ENCODE results near the gene UGT1A1.

The UGT1A1 gene

DNA sequence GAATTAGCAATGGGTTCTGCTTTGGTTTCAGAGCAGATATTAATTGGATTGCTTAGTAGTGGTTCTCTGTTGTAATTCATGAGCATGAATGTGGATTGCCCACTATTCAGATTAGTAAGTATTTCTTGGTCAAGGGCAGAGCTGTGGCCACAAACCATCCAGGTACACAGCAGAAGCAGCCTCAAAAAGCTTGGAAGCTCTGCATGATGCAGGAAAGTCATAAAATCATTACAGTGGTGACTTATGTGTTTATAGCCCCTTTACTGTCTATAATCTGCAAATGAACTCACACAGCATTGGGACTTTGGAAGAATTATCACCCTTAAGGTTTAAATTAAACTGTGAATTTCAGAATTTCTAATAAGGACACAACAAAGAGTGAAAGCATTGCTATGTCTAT, 1.9 kb upstream of the UGT1A1 start:
- TF ChIP-seq POU2F2 (IDR thresholded peaks at IDR 0.05; ENCODE audit: low read depth, low read length): no peak
- TF ChIP-seq POLR2AphosphoS5 (IDR thresholded peaks at IDR 0.05; ENCODE audit: low read depth, low read length): no peak
- TF ChIP-seq POLR2A (IDR thresholded peaks at IDR 0.05; ENCODE audit: low read depth, low read length): no peak
- TF ChIP-seq TAF1 (IDR thresholded peaks at IDR 0.05; ENCODE audit: low read depth, low read length): no peak
- TF ChIP-seq PAX5 (IDR thresholded peaks at IDR 0.05; ENCODE audit: insufficient read depth, low read length, severe bottlenecking): no peak
- TF ChIP-seq SPI1 (IDR thresholded peaks at IDR 0.05; ENCODE audit: low read depth, low read length): no peak
- DNase-seq (ENCODE audit: insufficient read length, low spot score): no peak
- FAIRE-seq: no peak

DNA sequence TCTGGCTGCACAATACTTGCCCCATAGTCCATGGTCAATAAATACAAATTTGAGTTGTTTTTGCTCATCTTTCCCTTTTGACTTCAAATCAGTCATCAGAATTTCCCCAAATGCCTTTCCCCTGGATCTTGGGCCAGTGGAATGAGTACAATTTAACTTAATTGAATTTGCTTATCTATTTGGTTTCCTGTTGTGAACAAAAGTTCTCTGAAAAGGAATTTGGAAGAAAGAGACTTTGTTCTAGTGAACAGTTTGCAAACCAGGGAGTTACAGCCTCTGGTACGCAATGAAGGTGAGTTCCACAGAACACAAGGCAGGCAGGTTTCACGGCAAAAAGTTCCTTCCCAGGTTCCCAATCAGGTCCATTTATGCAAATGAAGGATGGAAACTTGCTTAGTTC, 1.2 kb upstream of the UGT1A1 start:
- DNase-seq (ENCODE audit: insufficient read length, low spot score) (no peak), FAIRE-seq (no peak)
- no peak for TF ChIP-seq TAF1 (IDR thresholded peaks at IDR 0.05; ENCODE audit: low read depth, low read length)
- TF ChIP-seq POU2F2 (IDR thresholded peaks at IDR 0.05; ENCODE audit: low read depth, low read length): no peak
- no peak for TF ChIP-seq POLR2A (IDR thresholded peaks at IDR 0.05; ENCODE audit: low read depth, low read length)
- no peak for TF ChIP-seq SPI1 (IDR thresholded peaks at IDR 0.05; ENCODE audit: low read depth, low read length)
- no peak for TF ChIP-seq POLR2AphosphoS5 (IDR thresholded peaks at IDR 0.05; ENCODE audit: low read depth, low read length)

DNA sequence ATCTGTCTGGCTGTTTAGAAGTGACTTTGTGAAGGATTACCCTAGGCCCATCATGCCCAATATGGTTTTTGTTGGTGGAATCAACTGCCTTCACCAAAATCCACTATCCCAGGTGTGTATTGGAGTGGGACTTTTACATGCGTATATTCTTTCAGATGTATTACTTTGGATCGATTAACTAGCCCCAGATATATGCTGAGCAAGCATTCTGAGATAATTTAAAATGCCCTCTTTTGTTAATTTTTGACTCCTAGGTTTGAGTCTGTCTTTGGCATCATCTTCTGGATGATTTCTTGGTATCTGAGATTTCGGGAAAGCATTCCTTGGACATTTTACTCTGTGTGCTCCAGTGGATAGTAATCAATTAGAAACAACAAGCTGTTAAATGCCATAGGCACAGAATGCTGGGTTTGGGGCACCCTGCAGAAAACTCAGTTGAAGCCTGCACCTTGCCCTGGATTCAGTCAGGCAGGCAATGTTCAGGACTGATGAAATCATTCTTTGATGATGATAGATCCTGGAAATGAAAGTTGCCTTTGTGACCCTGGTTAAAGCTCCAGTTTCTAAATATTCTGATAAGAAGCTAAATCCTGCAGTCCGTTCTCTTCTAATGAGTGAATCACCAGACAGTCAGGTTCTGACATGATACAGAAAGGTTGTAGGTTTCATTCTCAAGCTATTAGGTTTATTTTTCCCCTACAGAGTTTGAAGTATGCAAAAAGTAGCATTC, 1.1 kb downstream of the UGT1A1 start:
- DNase-seq (ENCODE audit: insufficient read length, low spot score) (no peak), FAIRE-seq (no peak)
- TF ChIP-seq POU2F2 (IDR thresholded peaks at IDR 0.05; ENCODE audit: low read depth, low read length) (no peak), POLR2AphosphoS5 (IDR thresholded peaks at IDR 0.05; ENCODE audit: low read depth, low read length) (no peak), TAF1 (IDR thresholded peaks at IDR 0.05; ENCODE audit: low read depth, low read length) (no peak), PAX5 (IDR thresholded peaks at IDR 0.05; ENCODE audit: insufficient read depth, low read length, severe bottlenecking) (no peak), SPI1 (IDR thresholded peaks at IDR 0.05; ENCODE audit: low read depth, low read length) (no peak), POLR2A (IDR thresholded peaks at IDR 0.05; ENCODE audit: low read depth, low read length) (no peak)

DNA sequence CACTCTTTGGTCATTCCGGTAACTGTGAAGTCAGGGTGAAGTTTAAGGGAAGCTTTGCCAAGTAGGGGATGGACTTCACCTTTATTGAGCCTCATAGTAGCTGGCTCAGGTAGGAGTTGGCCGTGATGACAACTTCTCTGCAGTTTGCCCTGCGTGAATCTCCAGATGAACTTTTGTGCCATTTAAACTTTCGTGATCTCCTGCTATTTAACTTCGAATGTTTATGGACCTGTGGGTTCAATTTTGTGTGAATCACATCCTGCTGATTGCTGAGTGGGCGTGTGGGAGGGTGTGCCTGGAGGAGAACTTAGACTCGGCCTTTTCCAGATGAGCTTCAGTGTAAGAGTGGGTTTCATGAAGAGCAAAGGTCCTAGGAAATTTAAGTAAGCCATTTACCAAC, 4.2 kb downstream of the UGT1A1 start:
- FAIRE-seq: no peak
- DNase-seq (ENCODE audit: insufficient read length, low spot score): no peak
- TF ChIP-seq SPI1 (IDR thresholded peaks at IDR 0.05; ENCODE audit: low read depth, low read length) (no peak), POLR2A (IDR thresholded peaks at IDR 0.05; ENCODE audit: low read depth, low read length) (no peak), PAX5 (IDR thresholded peaks at IDR 0.05; ENCODE audit: insufficient read depth, low read length, severe bottlenecking) (no peak), TAF1 (IDR thresholded peaks at IDR 0.05; ENCODE audit: low read depth, low read length) (no peak), POLR2AphosphoS5 (IDR thresholded peaks at IDR 0.05; ENCODE audit: low read depth, low read length) (no peak), POU2F2 (IDR thresholded peaks at IDR 0.05; ENCODE audit: low read depth, low read length) (no peak)

DNA sequence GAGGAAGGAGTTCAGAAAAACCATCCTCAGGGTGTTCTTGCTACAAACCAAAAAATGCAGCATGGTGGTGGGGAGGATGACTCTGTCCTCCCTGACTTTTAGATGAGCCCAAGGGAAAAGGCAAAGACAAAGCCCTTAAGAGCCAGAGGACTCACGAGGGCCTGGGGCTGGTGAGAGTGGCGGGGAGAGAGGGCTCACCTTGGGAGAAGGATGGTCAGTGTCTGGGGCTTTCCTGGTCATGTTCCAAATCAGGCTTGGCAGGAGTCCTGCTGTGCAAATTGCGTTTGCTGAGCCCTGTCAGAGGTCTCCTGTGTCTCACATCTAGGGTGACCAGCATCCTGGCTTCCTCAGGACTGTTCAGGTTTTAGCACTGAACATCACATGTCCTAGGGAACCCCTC, 4.7 kb downstream of the UGT1A1 start:
- DNase-seq (ENCODE audit: insufficient read length, low spot score) (no peak), FAIRE-seq (no peak)
- TF ChIP-seq POU2F2 (IDR thresholded peaks at IDR 0.05; ENCODE audit: low read depth, low read length): no peak
- no peak for TF ChIP-seq POLR2A (IDR thresholded peaks at IDR 0.05; ENCODE audit: low read depth, low read length)
- no peak for TF ChIP-seq POLR2AphosphoS5 (IDR thresholded peaks at IDR 0.05; ENCODE audit: low read depth, low read length)
- TF ChIP-seq SPI1 (IDR thresholded peaks at IDR 0.05; ENCODE audit: low read depth, low read length): no peak
- TF ChIP-seq TAF1 (IDR thresholded peaks at IDR 0.05; ENCODE audit: low read depth, low read length): no peak
- no peak for TF ChIP-seq PAX5 (IDR thresholded peaks at IDR 0.05; ENCODE audit: insufficient read depth, low read length, severe bottlenecking)

DNA sequence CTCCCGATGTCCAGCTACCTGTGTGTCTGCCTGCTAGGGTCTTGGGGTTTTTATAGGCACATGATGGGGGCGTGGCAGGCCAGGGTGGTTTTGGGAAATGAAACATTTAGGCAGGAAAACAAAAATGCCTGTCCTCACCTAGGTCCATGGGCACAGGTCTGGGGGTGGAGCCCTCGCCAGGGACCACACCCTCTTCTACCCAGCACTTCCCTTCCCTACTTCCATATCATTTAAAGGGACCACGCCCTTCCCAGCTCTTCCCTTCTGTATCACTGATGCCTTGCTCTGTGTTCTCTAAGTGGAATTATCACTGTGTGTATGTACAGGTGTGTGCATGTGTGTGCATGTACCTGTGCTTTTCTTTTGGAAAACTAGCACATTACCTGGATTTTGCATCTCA, 6.3 kb downstream of the UGT1A1 start:
- no peak for DNase-seq (ENCODE audit: insufficient read length, low spot score)
- TF ChIP-seq POLR2AphosphoS5 (IDR thresholded peaks at IDR 0.05; ENCODE audit: low read depth, low read length): no peak
- no peak for TF ChIP-seq PAX5 (IDR thresholded peaks at IDR 0.05; ENCODE audit: insufficient read depth, low read length, severe bottlenecking)
- TF ChIP-seq TAF1 (IDR thresholded peaks at IDR 0.05; ENCODE audit: low read depth, low read length): no peak
- no peak for TF ChIP-seq POLR2A (IDR thresholded peaks at IDR 0.05; ENCODE audit: low read depth, low read length)
- TF ChIP-seq POU2F2 (IDR thresholded peaks at IDR 0.05; ENCODE audit: low read depth, low read length): no peak
- no peak for TF ChIP-seq SPI1 (IDR thresholded peaks at IDR 0.05; ENCODE audit: low read depth, low read length)
- no peak for FAIRE-seq

DNA sequence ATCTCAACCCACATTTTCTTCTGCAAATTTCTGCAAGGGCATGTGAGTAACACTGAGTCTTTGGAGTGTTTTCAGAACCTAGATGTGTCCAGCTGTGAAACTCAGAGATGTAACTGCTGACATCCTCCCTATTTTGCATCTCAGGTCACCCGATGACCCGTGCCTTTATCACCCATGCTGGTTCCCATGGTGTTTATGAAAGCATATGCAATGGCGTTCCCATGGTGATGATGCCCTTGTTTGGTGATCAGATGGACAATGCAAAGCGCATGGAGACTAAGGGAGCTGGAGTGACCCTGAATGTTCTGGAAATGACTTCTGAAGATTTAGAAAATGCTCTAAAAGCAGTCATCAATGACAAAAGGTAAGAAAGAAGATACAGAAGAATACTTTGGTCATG, 8.0 kb downstream of the UGT1A1 start:
- DNase-seq (ENCODE audit: insufficient read length, low spot score): no peak
- TF ChIP-seq SPI1 (IDR thresholded peaks at IDR 0.05; ENCODE audit: low read depth, low read length) (no peak), POLR2AphosphoS5 (IDR thresholded peaks at IDR 0.05; ENCODE audit: low read depth, low read length) (no peak)

DNA sequence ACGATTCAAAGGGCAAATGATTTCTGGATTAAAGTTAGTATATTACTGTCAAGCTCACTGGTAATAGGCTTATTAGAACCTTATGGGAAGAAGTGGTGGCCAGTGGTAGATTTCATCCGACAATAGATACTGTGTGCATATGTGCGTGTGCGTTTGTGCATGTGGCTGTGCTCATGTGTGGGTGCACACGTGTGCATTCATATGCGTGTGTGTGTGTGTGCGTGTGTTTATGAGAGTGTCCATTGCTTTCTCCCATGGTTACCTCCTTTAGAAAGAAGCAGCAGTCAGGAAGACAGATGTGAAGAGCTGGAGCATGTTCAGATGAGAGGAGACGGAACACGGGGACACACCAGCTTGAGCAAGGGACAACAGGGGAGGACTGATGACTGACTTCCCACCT, 9.2 kb downstream of the UGT1A1 start:
- no peak for DNase-seq (ENCODE audit: insufficient read length, low spot score)
- TF ChIP-seq SPI1 (IDR thresholded peaks at IDR 0.05; ENCODE audit: low read depth, low read length) (no peak), TAF1 (IDR thresholded peaks at IDR 0.05; ENCODE audit: low read depth, low read length) (no peak), PAX5 (IDR thresholded peaks at IDR 0.05; ENCODE audit: insufficient read depth, low read length, severe bottlenecking) (no peak), POLR2AphosphoS5 (IDR thresholded peaks at IDR 0.05; ENCODE audit: low read depth, low read length) (no peak), POLR2A (IDR thresholded peaks at IDR 0.05; ENCODE audit: low read depth, low read length) (no peak), POU2F2 (IDR thresholded peaks at IDR 0.05; ENCODE audit: low read depth, low read length) (no peak)
- FAIRE-seq: no peak

More for the DNA sequence above, 8.0 kb downstream of the UGT1A1 start:
- no peak for FAIRE-seq

DNA sequence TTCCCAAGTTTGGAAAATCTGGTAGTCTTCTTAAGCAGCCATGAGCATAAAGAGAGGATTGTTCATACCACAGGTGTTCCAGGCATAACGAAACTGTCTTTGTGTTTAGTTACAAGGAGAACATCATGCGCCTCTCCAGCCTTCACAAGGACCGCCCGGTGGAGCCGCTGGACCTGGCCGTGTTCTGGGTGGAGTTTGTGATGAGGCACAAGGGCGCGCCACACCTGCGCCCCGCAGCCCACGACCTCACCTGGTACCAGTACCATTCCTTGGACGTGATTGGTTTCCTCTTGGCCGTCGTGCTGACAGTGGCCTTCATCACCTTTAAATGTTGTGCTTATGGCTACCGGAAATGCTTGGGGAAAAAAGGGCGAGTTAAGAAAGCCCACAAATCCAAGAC, 12.1 kb downstream of the UGT1A1 start:
- DNase-seq (ENCODE audit: insufficient read length, low spot score) (no peak), FAIRE-seq (no peak)
- no peak for TF ChIP-seq POLR2AphosphoS5 (IDR thresholded peaks at IDR 0.05; ENCODE audit: low read depth, low read length)
- no peak for TF ChIP-seq SPI1 (IDR thresholded peaks at IDR 0.05; ENCODE audit: low read depth, low read length)
- TF ChIP-seq POU2F2 (IDR thresholded peaks at IDR 0.05; ENCODE audit: low read depth, low read length): no peak
- no peak for TF ChIP-seq POLR2A (IDR thresholded peaks at IDR 0.05; ENCODE audit: low read depth, low read length)
- TF ChIP-seq PAX5 (IDR thresholded peaks at IDR 0.05; ENCODE audit: insufficient read depth, low read length, severe bottlenecking): no peak
- TF ChIP-seq TAF1 (IDR thresholded peaks at IDR 0.05; ENCODE audit: low read depth, low read length): no peak

DNA sequence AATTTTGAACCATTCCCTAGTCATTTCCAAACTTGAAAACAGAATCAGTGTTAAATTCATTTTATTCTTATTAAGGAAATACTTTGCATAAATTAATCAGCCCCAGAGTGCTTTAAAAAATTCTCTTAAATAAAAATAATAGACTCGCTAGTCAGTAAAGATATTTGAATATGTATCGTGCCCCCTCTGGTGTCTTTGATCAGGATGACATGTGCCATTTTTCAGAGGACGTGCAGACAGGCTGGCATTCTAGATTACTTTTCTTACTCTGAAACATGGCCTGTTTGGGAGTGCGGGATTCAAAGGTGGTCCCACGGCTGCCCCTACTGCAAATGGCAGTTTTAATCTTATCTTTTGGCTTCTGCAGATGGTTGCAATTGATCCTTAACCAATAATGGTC, 12.5 kb downstream of the UGT1A1 start:
- no peak for TF ChIP-seq TAF1 (IDR thresholded peaks at IDR 0.05; ENCODE audit: low read depth, low read length)
- no peak for TF ChIP-seq POU2F2 (IDR thresholded peaks at IDR 0.05; ENCODE audit: low read depth, low read length)
- no peak for TF ChIP-seq POLR2A (IDR thresholded peaks at IDR 0.05; ENCODE audit: low read depth, low read length)
- TF ChIP-seq POLR2AphosphoS5 (IDR thresholded peaks at IDR 0.05; ENCODE audit: low read depth, low read length): no peak
- no peak for TF ChIP-seq SPI1 (IDR thresholded peaks at IDR 0.05; ENCODE audit: low read depth, low read length)
- no peak for TF ChIP-seq PAX5 (IDR thresholded peaks at IDR 0.05; ENCODE audit: insufficient read depth, low read length, severe bottlenecking)
- FAIRE-seq (no peak), DNase-seq (ENCODE audit: insufficient read length, low spot score) (no peak)

All from GM12891 (cell line).